HK-2 (cell line): ENCODE data around the gene MBTPS1.
A peak's percentile ranks its signal among the peaks of the same experiment; 100 is the strongest.

Source experiments
- DNase-seq: peaks from one replicate; pipeline ENCODE4 v3.0.0-alpha.2; 2018; ENCODE audit not compliant: unreplicated experiment

MBTPS1 gene

GRCh38 chr16:84052071-84052622, 64.6 kb downstream of the MBTPS1 start:
- no peak for DNase-seq

- no peak for DNase-seq
Measured at GRCh38 chr16:84050316-84050715, 66.4 kb downstream of the MBTPS1 start.

- DNase-seq: no peak
Measured at GRCh38 chr16:84049403-84050060, 67.2 kb downstream of the MBTPS1 start.

GRCh38 chr16:84048871-84049270, 67.9 kb downstream of the MBTPS1 start:
- DNase-seq: no peak

- DNase-seq: no peak
Measured at GRCh38 chr16:84048270-84048669, 68.5 kb downstream of the MBTPS1 start.

GRCh38 chr16:84047626-84048025, 69.1 kb downstream of the MBTPS1 start:
- DNase-seq: no peak

- DNase-seq: no peak
Measured at GRCh38 chr16:84047206-84047605, 69.5 kb downstream of the MBTPS1 start.

GRCh38 chr16:84045818-84046470, 70.8 kb downstream of the MBTPS1 start:
- no peak for DNase-seq

- DNase-seq: no peak
Measured at GRCh38 chr16:84045001-84045817, 71.5 kb downstream of the MBTPS1 start.

GRCh38 chr16:84044118-84044488, 72.6 kb downstream of the MBTPS1 start:
- peak; percentile 49 for DNase-seq

GRCh38 chr16:84043486-84044117, 73.1 kb downstream of the MBTPS1 start:
- no peak for DNase-seq

- no peak for DNase-seq
Measured at GRCh38 chr16:84042879-84043485, 73.8 kb downstream of the MBTPS1 start.

GRCh38 chr16:84042308-84042878, 74.3 kb downstream of the MBTPS1 start, which contains the start of gene SLC38A8:
Gene SLC38A8, minus strand, starts transcription at chr16:84042795. Its CDS starts 638 bp downstream, at chr16:84042157.
- no peak for DNase-seq

GRCh38 chr16:84041881-84042280, 74.9 kb downstream of the MBTPS1 start:
- DNase-seq: no peak

GRCh38 chr16:84040823-84041820, 75.6 kb downstream of the MBTPS1 start:
- DNase-seq: no peak

GRCh38 chr16:84040226-84040822, 76.4 kb downstream of the MBTPS1 start:
- DNase-seq: no peak

- DNase-seq: no peak
Measured at GRCh38 chr16:84039696-84040095, 77.0 kb downstream of the MBTPS1 start.

- no peak for DNase-seq
Measured at GRCh38 chr16:84038469-84038868, 78.3 kb downstream of the MBTPS1 start.

GRCh38 chr16:84036982-84037425, 79.7 kb downstream of the MBTPS1 start:
- no peak for DNase-seq
